Left ventricle myocardium inferior (tissue), 1 donor: Measurements from ENCODE around the gene TAF7L. TPM values are rescaled to one million over a fixed set of nuclear protein-coding genes. Genes with fewer than 3 reads are reported as not detected.

Experiments used
- DNase-seq: peaks from one replicate; pipeline ENCODE4 v3.0.0-alpha.2; 2020
- H3K27ac ChIP-seq: fragments of 200-600 bp; replicated peaks from 2 replicates; pipeline ENCODE4 v1.8.0; 2021
- H3K27me3 ChIP-seq: fragments of 200-600 bp; 2 replicates; pipeline ENCODE4 v1.8.0; 2021; ENCODE audit warnings: low read depth
- H3K36me3 ChIP-seq: fragments of 200-600 bp; 2 replicates; pipeline ENCODE4 v1.8.0; 2021
- H3K4me1 ChIP-seq: fragments of 200-600 bp; 2 replicates; pipeline ENCODE4 v1.8.0; 2021
- H3K4me3 ChIP-seq: fragments of 200-600 bp; 2 replicates; pipeline ENCODE4 v1.8.0; 2021; ENCODE audit warnings: mild to moderate bottlenecking, moderate library complexity
- H3K9me3 ChIP-seq: fragments of 200-600 bp; replicated peaks from 2 replicates; pipeline ENCODE4 v1.8.0; 2021
- CTCF ChIP-seq: fragments of 200-600 bp; IDR thresholded peaks from 2 replicates; pipeline ENCODE4 v1.8.0; 2021; ENCODE audit warnings: antibody characterized with exemption, mild to moderate bottlenecking, borderline replicate concordance
- intact Hi-C: fragments of 100-400 bp; cut with micrococcal nuclease; formaldehyde crosslinking; loops from one replicate; pipeline ENCODE4 v1.11.0; 2022
- total RNA-seq: library from RNA; stranded (reverse); fragmentation: NEBNext Ultra II Directional; extraction: Animal tissue kit (Norgen Biotek cat#: 25700); gene quantifications from one replicate; pipeline ENCODE4 v1.2.1, GENCODE V29; 2021
- donor health status: DM: no; HTN: yes; CAD: no; lungs with severe emphysema.

Gene TAF7L
- total RNA-seq, 1 donor from 2014 or later = 0.08 TPM

- Histone ChIP-seq H3K4me1 (no peaks in the 10 kb centered on the region), H3K27me3 (no peaks in the 10 kb centered on the region), H3K27ac (no peak overlapping the region), H3K36me3 (no peaks in the 10 kb centered on the region), H3K4me3 (no peak overlapping the region), H3K9me3 (no peaks in the 10 kb centered on the region)
- intact Hi-C loops = no loop called here
- no peak for TF ChIP-seq CTCF
- DNase-seq = no peak
Observed at GRCh38 chrX:101220662-101221260, 70.4 kb downstream of the TAF7L start.

- intact Hi-C loops = no loop called here
- Histone ChIP-seq H3K27me3 (no peaks in the 10 kb centered on the region), H3K4me1 (no peaks in the 10 kb centered on the region), H3K9me3 (no peaks in the 10 kb centered on the region), H3K4me3 (no peak overlapping the region), H3K36me3 (no peaks in the 10 kb centered on the region), H3K27ac (no peak overlapping the region)
- TF ChIP-seq CTCF = no peak
- no peak for DNase-seq
Observed at GRCh38 chrX:101219864-101220346, 71.2 kb downstream of the TAF7L start.

- no peak for TF ChIP-seq CTCF
- H3K4me3 ChIP-seq = no peak within 1 kb of the TSS
- intact Hi-C loops = no loop called here
- no peak within 1 kb of the TSS for H3K27ac ChIP-seq
- no peaks in the 10 kb centered on the region for H3K4me1 ChIP-seq
- no peak for DNase-seq
- H3K36me3 ChIP-seq = no peaks in the 10 kb centered on the region
- H3K9me3 ChIP-seq = no peaks in the 10 kb centered on the region
- H3K27me3 ChIP-seq = no peaks in the 10 kb centered on the region
Observed at GRCh38 chrX:101219116-101219863, 71.8 kb downstream of the TAF7L start, which contains the start of gene DRP2. DRP2 (plus strand) TSS chrX:101219786; CDS start chrX:101231648, 11,862 bp downstream.

Other genes starting within 250 kb of the TAF7L start
- gene TRMT2B, start 239.2 kb downstream of the TAF7L start, total RNA-seq = 17.3 TPM
- not detected for gene TMEM35A, start 212.5 kb downstream of the TAF7L start, total RNA-seq
- 0.27 TPM for gene CENPI, start 193.1 kb downstream of the TAF7L start, total RNA-seq
- 0.14 TPM for gene DRP2, start 71.5 kb downstream of the TAF7L start, total RNA-seq
- gene TIMM8A, start 57.4 kb upstream of the TAF7L start, total RNA-seq = 24.8 TPM
- 1.3 TPM for gene BTK, start 94.9 kb upstream of the TAF7L start, total RNA-seq
- gene RPL36A, start 99.7 kb upstream of the TAF7L start, total RNA-seq = 86.9 TPM
- gene GLA, start 116.6 kb upstream of the TAF7L start, total RNA-seq = 10.8 TPM
- 51.4 TPM for gene HNRNPH2, start 116.9 kb upstream of the TAF7L start, total RNA-seq
- 5.3 TPM for gene ARMCX4, start 194.1 kb upstream of the TAF7L start, total RNA-seq